K562 (cell line): ENCODE results near the gene RMND5A.

ENCODE experiments used
- CTCF ChIP-seq, 3 experiments: IDR thresholded peaks in 2 of 3; conservative IDR thresholded peaks in 1 of 3; 2 replicates each; pipeline ENCODE4 v1.5.1; 2011 to 2012; ENCODE audit warnings: low read length in 3 of 3, mild to moderate bottlenecking in 3 of 3, control low read depth in 2 of 3, improper control_type of control experiment in 1 of 3, inconsistent platforms in 1 of 3, low read depth in 1 of 3, mixed read lengths in 1 of 3, moderate library complexity in 1 of 3; ENCODE audit not compliant: insufficient read depth in 2 of 3
- NCOR1 ChIP-seq: fragments of 450-650 bp; IDR thresholded peaks from 2 replicates; pipeline ENCODE4 v1.6.1; 2016; ENCODE audit warnings: mild to moderate bottlenecking, moderate library complexity
- REST ChIP-seq, 2 experiments: fragments of 450-650 bp; formaldehyde crosslinking in 1 of 2; IDR thresholded peaks; 2 replicates each; pipeline versions ENCODE4 v1.4.0 to v1.6.1; 2014 to 2020; ENCODE audit warnings: mild to moderate bottlenecking in 2 of 2, borderline replicate concordance in 1 of 2, low read depth in 1 of 2
- SLC30A9 ChIP-seq: fragments of 250-450 bp; sonication (Bioruptor Pico); IDR thresholded peaks from 2 replicates; pipeline ENCODE4 v1.8.0; 2022; ENCODE audit warnings: mild to moderate bottlenecking, moderate library complexity
- TFAM ChIP-seq: fragments of 250-450 bp; sonication (Bioruptor Pico); conservative IDR thresholded peaks from 2 replicates; pipeline ENCODE4 v1.5.0; 2021; ENCODE audit warnings: mild to moderate bottlenecking, moderate library complexity
- ZNF282 ChIP-seq: sonication (generic); formaldehyde crosslinking; IDR thresholded peaks from 2 replicates; pipeline ENCODE4 v1.8.1; 2023; ENCODE audit warnings: missing genetic modification reagents
- TF ChIP-seq, protein P1 (sequence below): sonication (generic); formaldehyde crosslinking; IDR thresholded peaks from 2 replicates; pipeline ENCODE4 v1.8.0; 2022; ENCODE audit warnings: mild to moderate bottlenecking, missing genetic modification reagents
- TF ChIP-seq, protein P2 (sequence below): fragments of 450-650 bp; IDR thresholded peaks from 2 replicates; pipeline ENCODE4 v1.7.1; 2018; ENCODE audit warnings: mild to moderate bottlenecking, low read depth; ENCODE audit not compliant: partially characterized antibody

- TF ChIP-seq REST (IDR thresholded peaks at IDR 0.05; ENCODE audit: borderline replicate concordance) (no peak), REST (CRISPR knock-in tag; IDR thresholded peaks at IDR 0.05; ENCODE audit: low read depth) (no peak), TFAM (CRISPR knock-in tag) (no peak), ZNF282 (no peak), CTCF (IDR thresholded peaks at IDR 0.05 in 2 of 3, conservative IDR thresholded peaks at IDR 0.05 in 1 of 3; ENCODE audit: insufficient read depth in 2 of 3, low read depth in 1 of 3, low read length in 3 of 3) (no peak), SLC30A9 (CRISPR knock-in tag) (no peak), NCOR1 (no peak)
- TF ChIP-seq, protein P1, sequence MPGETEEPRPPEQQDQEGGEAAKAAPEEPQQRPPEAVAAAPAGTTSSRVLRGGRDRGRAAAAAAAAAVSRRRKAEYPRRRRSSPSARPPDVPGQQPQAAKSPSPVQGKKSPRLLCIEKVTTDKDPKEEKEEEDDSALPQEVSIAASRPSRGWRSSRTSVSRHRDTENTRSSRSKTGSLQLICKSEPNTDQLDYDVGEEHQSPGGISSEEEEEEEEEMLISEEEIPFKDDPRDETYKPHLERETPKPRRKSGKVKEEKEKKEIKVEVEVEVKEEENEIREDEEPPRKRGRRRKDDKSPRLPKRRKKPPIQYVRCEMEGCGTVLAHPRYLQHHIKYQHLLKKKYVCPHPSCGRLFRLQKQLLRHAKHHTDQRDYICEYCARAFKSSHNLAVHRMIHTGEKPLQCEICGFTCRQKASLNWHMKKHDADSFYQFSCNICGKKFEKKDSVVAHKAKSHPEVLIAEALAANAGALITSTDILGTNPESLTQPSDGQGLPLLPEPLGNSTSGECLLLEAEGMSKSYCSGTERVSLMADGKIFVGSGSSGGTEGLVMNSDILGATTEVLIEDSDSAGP (CRISPR knock-in tag), result no peak
- TF ChIP-seq, protein P2, sequence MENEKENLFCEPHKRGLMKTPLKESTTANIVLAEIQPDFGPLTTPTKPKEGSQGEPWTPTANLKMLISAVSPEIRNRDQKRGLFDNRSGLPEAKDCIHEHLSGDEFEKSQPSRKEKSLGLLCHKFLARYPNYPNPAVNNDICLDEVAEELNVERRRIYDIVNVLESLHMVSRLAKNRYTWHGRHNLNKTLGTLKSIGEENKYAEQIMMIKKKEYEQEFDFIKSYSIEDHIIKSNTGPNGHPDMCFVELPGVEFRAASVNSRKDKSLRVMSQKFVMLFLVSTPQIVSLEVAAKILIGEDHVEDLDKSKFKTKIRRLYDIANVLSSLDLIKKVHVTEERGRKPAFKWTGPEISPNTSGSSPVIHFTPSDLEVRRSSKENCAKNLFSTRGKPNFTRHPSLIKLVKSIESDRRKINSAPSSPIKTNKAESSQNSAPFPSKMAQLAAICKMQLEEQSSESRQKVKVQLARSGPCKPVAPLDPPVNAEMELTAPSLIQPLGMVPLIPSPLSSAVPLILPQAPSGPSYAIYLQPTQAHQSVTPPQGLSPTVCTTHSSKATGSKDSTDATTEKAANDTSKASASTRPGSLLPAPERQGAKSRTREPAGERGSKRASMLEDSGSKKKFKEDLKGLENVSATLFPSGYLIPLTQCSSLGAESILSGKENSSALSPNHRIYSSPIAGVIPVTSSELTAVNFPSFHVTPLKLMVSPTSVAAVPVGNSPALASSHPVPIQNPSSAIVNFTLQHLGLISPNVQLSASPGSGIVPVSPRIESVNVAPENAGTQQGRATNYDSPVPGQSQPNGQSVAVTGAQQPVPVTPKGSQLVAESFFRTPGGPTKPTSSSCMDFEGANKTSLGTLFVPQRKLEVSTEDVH, result no peak
These were observed 106.9 kb downstream of the RMND5A start for GRCh38 chr2:86826951-86827350.
